H1 (cell line): Measurements from ENCODE around the gene HHAT. TPM values are rescaled to one million over a fixed set of nuclear protein-coding genes. Genes with fewer than 3 reads are reported as not detected.

ENCODE experiments used
- BRCA1 ChIP-seq: IDR thresholded peaks from 2 replicates; pipeline ENCODE4 v1.6.1; 2012; ENCODE audit warnings: low read depth, low read length, improper control_type of control experiment
- CHD1 ChIP-seq: IDR thresholded peaks from 2 replicates; pipeline ENCODE4 v1.6.1; 2012; ENCODE audit warnings: low read depth, low read length, improper control_type of control experiment
- CHD7 ChIP-seq: fragments of 300-600 bp; sonication (generic); IDR thresholded peaks from 2 replicates; pipeline ENCODE4 v1.7.1; 2012; ENCODE audit warnings: low read length, moderate library complexity, mild to moderate bottlenecking, inconsistent platforms; ENCODE audit not compliant: insufficient replicate concordance
- FOSL1 ChIP-seq: IDR thresholded peaks from 2 replicates; pipeline ENCODE4 v1.6.1; 2011; ENCODE audit warnings: mild to moderate bottlenecking, low read depth, low read length, moderate library complexity; ENCODE audit not compliant: insufficient read depth
- GABPA ChIP-seq: IDR thresholded peaks from 2 replicates; pipeline ENCODE4 v1.6.1; 2011; ENCODE audit warnings: mild to moderate bottlenecking, low read length, moderate library complexity, borderline replicate concordance; ENCODE audit not compliant: insufficient read depth
- KDM4A ChIP-seq: IDR thresholded peaks from one replicate; pipeline ENCODE4 v1.7.1; 2012; ENCODE audit warnings: low read depth, mild to moderate bottlenecking, moderate library complexity, low read length, inconsistent platforms; ENCODE audit not compliant: severe bottlenecking
- KDM5A ChIP-seq: fragments of 200-600 bp; IDR thresholded peaks from 2 replicates; pipeline ENCODE4 v1.7.1; 2012; ENCODE audit warnings: mild to moderate bottlenecking, low read length, inconsistent platforms, mixed read lengths
- MAFK ChIP-seq: IDR thresholded peaks from 2 replicates; pipeline ENCODE4 v1.6.1; 2012; ENCODE audit warnings: low read depth, mild to moderate bottlenecking, improper control_type of control experiment, low read length
- RXRA ChIP-seq: IDR thresholded peaks from 2 replicates; pipeline ENCODE4 v1.6.1; 2011; ENCODE audit warnings: low read depth, mild to moderate bottlenecking, low read length, moderate library complexity; ENCODE audit not compliant: insufficient read depth
- TBP ChIP-seq: IDR thresholded peaks from 2 replicates; pipeline ENCODE4 v1.6.1; 2011; ENCODE audit warnings: low read depth, low read length, improper control_type of control experiment
- polyA plus RNA-seq, 7 experiments: library from polyadenylated mRNA; depleted of rRNA in 3 of 7; stranded (reverse) in 5 of 7; unstranded in 2 of 7; fragments of >200 nt in 5 of 7; fragments of 200-250 nt in 2 of 7; gene quantifications; 1 replicate in 5 of 7; 2 replicates in 1 of 7; 4 replicates in 1 of 7; pipeline versions ENCODE4 v1.2.1 to v1.2.3, GENCODE V29; 2011 to 2013; ENCODE audit warnings: missing spikeins in 2 of 7, mixed read lengths in 2 of 7
- total RNA-seq: library from RNA; stranded (reverse); fragmentation: NEBNext Ultra II Directional; extraction: Animal tissue kit (Norgen Biotek cat#: 25700); gene quantifications from 2 replicates; pipeline ENCODE4 v1.2.1, GENCODE V29; 2021

HHAT gene
- total and polyA plus RNA-seq, 2 of the 8 experiments (the other 6 are each of a cell fraction or from before 2014, with no cell fraction given): 0.15 to 0.51 TPM

- TF ChIP-seq CHD7 (no peak), RXRA (no peak), GABPA (no peak), FOSL1 (no peak), MAFK (no peak), KDM5A (no peak), BRCA1 (no peak), CHD1 (no peak), KDM4A (no peak), TBP (no peak)
Measured at GRCh38 chr1:210482491-210482890, 153.8 kb downstream of the HHAT start (continued).
